ENCODE measurements around the gene TPGS1. TPM values are rescaled to one million over a fixed set of nuclear protein-coding genes. Genes with fewer than 3 reads are reported as not detected.

Gene TPGS1
- total and polyA plus RNA-seq, 2 of the 8 experiments (the other 6 are each of a cell fraction or from before 2014, with no cell fraction given): 9.1 to 10.6 TPM

DNA sequence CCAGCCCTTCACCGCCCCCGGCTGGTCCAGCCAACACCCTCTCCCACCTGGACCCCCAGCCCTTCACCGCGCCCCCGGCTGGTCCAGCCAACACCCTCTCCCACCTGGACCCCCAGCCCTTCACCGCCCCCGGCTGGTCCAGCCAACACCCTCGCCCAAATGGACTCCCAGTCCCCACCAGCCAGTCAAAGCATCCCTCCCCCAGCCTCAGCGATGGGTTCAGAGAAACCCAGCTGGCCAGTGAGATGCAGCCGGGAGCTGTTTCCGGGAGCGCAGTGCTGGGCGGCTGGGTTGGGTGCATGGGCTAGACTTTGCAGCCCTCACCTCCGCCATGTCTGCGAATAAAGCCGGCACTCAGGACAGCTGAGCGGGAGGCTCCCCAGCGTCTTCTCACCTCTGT lies 17.7 kb downstream of the TPGS1 start (continued):
- no peak for TF ChIP-seq CHD7 (IDR thresholded peaks at IDR 0.05; ENCODE audit: insufficient replicate concordance, low read length)
- TF ChIP-seq BRCA1 (IDR thresholded peaks at IDR 0.05; ENCODE audit: low read depth, low read length): no peak
- TF ChIP-seq RNF2 (IDR thresholded peaks at IDR 0.05; ENCODE audit: borderline replicate concordance, low read depth, low read length, missing control alignments, poor library complexity, severe bottlenecking): no peak
- no peak for TF ChIP-seq CBX8 (IDR thresholded peaks at IDR 0.05; ENCODE audit: borderline replicate concordance, low read depth, low read length)
- TF ChIP-seq USF2 (IDR thresholded peaks at IDR 0.05; ENCODE audit: low read length): no peak
- no peak for TF ChIP-seq RXRA (IDR thresholded peaks at IDR 0.05; ENCODE audit: insufficient read depth, low read depth, low read length)
- no peak for TF ChIP-seq SP4 (IDR thresholded peaks at IDR 0.05; ENCODE audit: low read length)
- no peak for TF ChIP-seq CREB1 (IDR thresholded peaks at IDR 0.05)
- TF ChIP-seq MAFK (IDR thresholded peaks at IDR 0.05; ENCODE audit: low read depth, low read length): no peak
- TF ChIP-seq ZNF274 (IDR thresholded peaks at IDR 0.05; ENCODE audit: borderline replicate concordance, extremely low read depth, low read length): no peak
